ENCODE results near the gene ITGB1BP1.

ITGB1BP1 gene

GRCh38 chr2:9418746-9419145 lies 4.6 kb downstream of the ITGB1BP1 start:
- DNase-seq, result no peak
- Histone ChIP-seq H3K4me3 (ENCODE audit: low read depth, low read length) (no peak overlapping the region), H3K27ac (no peak overlapping the region), H3K27me3 (replicated peaks) (no peaks in the 10 kb centered on the region), H3K36me3 (replicated peaks) (peaks cover 2% of the 10 kb centered on the region)
- TF ChIP-seq CTCF (IDR thresholded peaks at IDR 0.05; ENCODE audit: low read depth, low read length, missing control alignments), result no peak
- in situ Hi-C loops (cut with HindIII; ENCODE audit: low pct_ligation_motif_present, low sequenced_read_pairs), result no loop called here

- in situ Hi-C loops (cut with HindIII; ENCODE audit: low pct_ligation_motif_present, low sequenced_read_pairs), result no loop called here
- no peak for DNase-seq
- Histone ChIP-seq H3K36me3 (replicated peaks) (peaks cover 5% of the 10 kb centered on the region), H3K27ac (no peak overlapping the region), H3K27me3 (replicated peaks) (no peaks in the 10 kb centered on the region), H3K4me3 (ENCODE audit: low read depth, low read length) (no peak overlapping the region)
- no peak for TF ChIP-seq CTCF (IDR thresholded peaks at IDR 0.05; ENCODE audit: low read depth, low read length, missing control alignments)
Observed at GRCh38 chr2:9417725-9418124, 5.6 kb downstream of the ITGB1BP1 start.

GRCh38 chr2:9416962-9417316 lies 6.4 kb downstream of the ITGB1BP1 start:
- Histone ChIP-seq H3K27ac (no peak overlapping the region), H3K27me3 (replicated peaks) (no peaks in the 10 kb centered on the region), H3K36me3 (replicated peaks) (peaks cover 7% of the 10 kb centered on the region), H3K4me3 (ENCODE audit: low read depth, low read length) (no peak overlapping the region)
- no peak for DNase-seq
- TF ChIP-seq CTCF (IDR thresholded peaks at IDR 0.05; ENCODE audit: low read depth, low read length, missing control alignments), result no peak
- in situ Hi-C loops (cut with HindIII; ENCODE audit: low pct_ligation_motif_present, low sequenced_read_pairs), result no loop called here

- DNase-seq, result no peak
- Histone ChIP-seq H3K4me3 (ENCODE audit: low read depth, low read length) (no peak overlapping the region), H3K27ac (no peak overlapping the region), H3K36me3 (replicated peaks) (peaks cover 7% of the 10 kb centered on the region), H3K27me3 (replicated peaks) (no peaks in the 10 kb centered on the region)
- in situ Hi-C loops (cut with HindIII; ENCODE audit: low pct_ligation_motif_present, low sequenced_read_pairs), result no loop called here
- TF ChIP-seq CTCF (IDR thresholded peaks at IDR 0.05; ENCODE audit: low read depth, low read length, missing control alignments), result no peak
Observed at GRCh38 chr2:9416267-9416961, 6.9 kb downstream of the ITGB1BP1 start.

GRCh38 chr2:9415516-9416169 lies 7.7 kb downstream of the ITGB1BP1 start:
- no peaks in the 10 kb centered on the region for H3K27me3 ChIP-seq (replicated peaks)
- TF ChIP-seq CTCF (IDR thresholded peaks at IDR 0.05; ENCODE audit: low read depth, low read length, missing control alignments), result no peak

More at GRCh38 chr2:9415516-9416169, 7.7 kb downstream of the ITGB1BP1 start:
- in situ Hi-C loops (cut with HindIII; ENCODE audit: low pct_ligation_motif_present, low sequenced_read_pairs), result no loop called here
- H3K36me3 ChIP-seq (replicated peaks), result peaks cover 14% of the 10 kb centered on the region
- no peak overlapping the region for H3K27ac ChIP-seq
- DNase-seq, result no peak
- no peak overlapping the region for H3K4me3 ChIP-seq (ENCODE audit: low read depth, low read length)

Data from brain microvascular endothelial cell (primary cell).